ENCODE measurements around the gene NAV3. TPM values are rescaled to one million over a fixed set of nuclear protein-coding genes. Genes with fewer than 3 reads are reported as not detected.

Gene NAV3
- polyA plus RNA-seq, 6 donors from 2014 or later, result not detected

- ATAC-seq (ENCODE audit: low read depth in 2 of 2) (no peak), DNase-seq (no peak)
- peak overlapping the region in 1 of 8 donors; percentile 43 for H3K4me3 Mint-ChIP-seq
- no peaks in the 10 kb centered on the region for H3K36me3 Mint-ChIP-seq
- H3K4me1 Mint-ChIP-seq, result no peaks in the 10 kb centered on the region
- H3K9me3 Mint-ChIP-seq, result peaks cover 0 to 3% (median 0%) of the 10 kb centered on the region in 7 donors
- no peaks in the 10 kb centered on the region for H3K27me3 Mint-ChIP-seq
- no peak overlapping the region for H3K27ac Mint-ChIP-seq
Measured at GRCh38 chr12:77855548-77855947, 24.9 kb downstream of the NAV3 start.

DNA sequence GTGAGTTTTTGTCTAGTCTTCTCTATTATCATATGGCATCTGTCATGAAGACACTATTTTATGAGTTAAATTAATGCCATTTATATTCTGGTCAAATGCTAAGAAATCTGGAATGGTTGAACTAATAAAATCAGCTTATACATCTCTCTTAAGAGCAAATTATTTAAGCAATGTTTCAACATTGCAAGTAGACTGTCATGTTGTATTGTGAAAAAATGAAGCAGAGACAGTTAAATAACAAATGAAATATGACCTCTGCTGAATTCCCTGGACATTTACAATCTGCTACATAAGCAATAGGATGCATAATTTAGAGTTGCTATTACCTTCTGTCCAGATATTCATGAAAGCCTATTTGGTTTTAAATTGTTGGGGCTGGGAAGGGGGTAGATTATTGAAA lies 30.6 kb downstream of the NAV3 start:
- Mint-ChIP-seq H3K4me3 (no peak overlapping the region), H3K27me3 (no peaks in the 10 kb centered on the region), H3K36me3 (no peaks in the 10 kb centered on the region), H3K27ac (no peak overlapping the region), H3K9me3 (no peaks in the 10 kb centered on the region), H3K4me1 (no peaks in the 10 kb centered on the region)
- ATAC-seq (ENCODE audit: low read depth in 2 of 2) (no peak), DNase-seq (no peak)

DNA sequence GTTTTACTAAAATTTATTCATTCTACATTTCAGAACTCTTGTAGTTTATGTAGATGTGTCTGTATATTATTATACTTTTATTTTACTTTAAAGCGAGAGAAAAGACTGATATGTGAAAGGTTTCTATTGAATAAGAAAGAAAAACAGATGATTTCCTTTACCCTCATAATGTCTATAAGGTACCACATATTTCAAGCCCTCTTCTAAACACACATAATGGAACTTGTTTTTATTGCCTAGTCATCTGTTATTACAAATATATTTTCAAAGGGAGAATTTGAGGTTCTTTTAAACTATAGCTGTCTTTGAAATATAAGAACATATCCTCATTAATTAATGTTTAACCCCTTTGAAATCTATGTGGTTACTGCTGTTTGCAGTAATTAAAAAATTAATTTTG lies 34.5 kb downstream of the NAV3 start:
- no peaks in the 10 kb centered on the region for H3K36me3 Mint-ChIP-seq
- DNase-seq (no peak), ATAC-seq (ENCODE audit: low read depth in 2 of 2) (no peak)
- H3K27ac Mint-ChIP-seq, result no peak overlapping the region
- H3K9me3 Mint-ChIP-seq, result peaks cover 0 to 3% (median 0%) of the 10 kb centered on the region in 7 donors
- H3K4me1 Mint-ChIP-seq, result no peaks in the 10 kb centered on the region
- no peak overlapping the region for H3K4me3 Mint-ChIP-seq
- no peaks in the 10 kb centered on the region for H3K27me3 Mint-ChIP-seq

DNA sequence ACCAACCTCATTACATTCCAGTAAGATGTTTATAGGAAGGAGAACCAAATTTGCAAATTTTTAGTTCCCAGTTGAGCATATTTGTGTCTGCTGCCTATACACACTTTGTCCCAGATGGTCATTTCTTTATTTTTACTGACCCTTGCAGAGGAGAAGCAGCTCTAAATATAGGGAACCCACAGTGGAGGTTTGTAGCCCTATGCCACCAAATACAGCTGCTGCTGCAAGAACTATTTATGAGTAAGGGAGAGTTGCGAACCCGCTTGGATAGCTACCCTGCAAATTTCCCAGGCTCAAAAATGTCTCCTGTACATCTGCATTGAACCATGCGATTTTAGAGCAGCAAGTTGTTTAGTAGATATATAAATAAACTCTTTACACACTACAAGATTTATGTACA lies 48.2 kb downstream of the NAV3 start:
- peaks cover 0 to 4% (median 0%) of the 10 kb centered on the region in 7 donors for H3K9me3 Mint-ChIP-seq

GRCh38 chr12:77882709-77883108 lies 52.0 kb downstream of the NAV3 start:
- Mint-ChIP-seq H3K36me3 (no peaks in the 10 kb centered on the region), H3K27ac (no peak overlapping the region), H3K4me1 (no peaks in the 10 kb centered on the region), H3K4me3 (no peak overlapping the region), H3K9me3 (peaks cover 0 to 4% (median 0%) of the 10 kb centered on the region in 7 donors), H3K27me3 (no peaks in the 10 kb centered on the region)
- ATAC-seq (ENCODE audit: low read depth in 2 of 2) (no peak), DNase-seq (no peak)

More for the DNA sequence above, 48.2 kb downstream of the NAV3 start:
- Mint-ChIP-seq H3K36me3 (no peaks in the 10 kb centered on the region), H3K27me3 (no peaks in the 10 kb centered on the region), H3K27ac (no peak overlapping the region), H3K4me3 (no peak overlapping the region), H3K4me1 (no peaks in the 10 kb centered on the region)
- ATAC-seq (ENCODE audit: low read depth in 2 of 2) (no peak), DNase-seq (no peak)

DNA sequence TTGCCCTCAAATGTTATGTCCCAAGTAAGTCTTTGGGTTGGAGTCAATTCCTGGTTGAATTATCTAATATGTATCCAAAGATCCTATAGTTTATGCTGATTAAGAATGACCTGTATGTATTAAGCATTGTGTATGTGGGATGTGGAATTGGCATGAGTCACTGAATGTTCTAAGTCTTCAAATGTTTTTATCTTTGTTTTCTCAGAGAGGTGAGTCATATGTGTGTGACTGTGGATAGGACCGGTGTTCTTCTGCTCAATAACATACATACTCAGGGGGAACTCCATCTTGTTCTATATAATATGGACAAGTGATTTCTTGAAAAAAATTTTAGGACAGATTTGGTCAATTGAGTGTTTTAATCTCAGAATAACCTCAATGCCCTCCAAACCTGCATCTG lies 57.9 kb downstream of the NAV3 start:
- H3K36me3 Mint-ChIP-seq, result no peaks in the 10 kb centered on the region

GRCh38 chr12:77891518-77892147 lies 60.9 kb downstream of the NAV3 start:
- ATAC-seq (ENCODE audit: low read depth in 2 of 2) (no peak), DNase-seq (no peak)
- no peaks in the 10 kb centered on the region for H3K36me3 Mint-ChIP-seq
- no peaks in the 10 kb centered on the region for H3K27me3 Mint-ChIP-seq
- peaks cover 0 to 6% (median 0%) of the 10 kb centered on the region in 7 donors for H3K9me3 Mint-ChIP-seq
- no peak overlapping the region for H3K27ac Mint-ChIP-seq
- no peaks in the 10 kb centered on the region for H3K4me1 Mint-ChIP-seq
- no peak overlapping the region for H3K4me3 Mint-ChIP-seq

More for the DNA sequence above, 57.9 kb downstream of the NAV3 start:
- H3K27me3 Mint-ChIP-seq, result no peaks in the 10 kb centered on the region
- peaks cover 0 to 6% (median 0%) of the 10 kb centered on the region in 7 donors for H3K9me3 Mint-ChIP-seq
- no peak overlapping the region for H3K4me3 Mint-ChIP-seq
- no peak for ATAC-seq (ENCODE audit: low read depth in 2 of 2)
- no peak overlapping the region for H3K27ac Mint-ChIP-seq
- no peak for DNase-seq
- H3K4me1 Mint-ChIP-seq, result no peaks in the 10 kb centered on the region

- Mint-ChIP-seq H3K4me3 (no peak overlapping the region), H3K27me3 (no peaks in the 10 kb centered on the region), H3K36me3 (no peaks in the 10 kb centered on the region), H3K4me1 (no peaks in the 10 kb centered on the region), H3K27ac (no peak overlapping the region), H3K9me3 (peaks cover 0 to 1% (median 0%) of the 10 kb centered on the region in 7 donors)
- no peak for DNase-seq
- no peak for ATAC-seq (ENCODE audit: low read depth in 2 of 2)
Measured at GRCh38 chr12:77893918-77894317, 63.2 kb downstream of the NAV3 start.

DNA sequence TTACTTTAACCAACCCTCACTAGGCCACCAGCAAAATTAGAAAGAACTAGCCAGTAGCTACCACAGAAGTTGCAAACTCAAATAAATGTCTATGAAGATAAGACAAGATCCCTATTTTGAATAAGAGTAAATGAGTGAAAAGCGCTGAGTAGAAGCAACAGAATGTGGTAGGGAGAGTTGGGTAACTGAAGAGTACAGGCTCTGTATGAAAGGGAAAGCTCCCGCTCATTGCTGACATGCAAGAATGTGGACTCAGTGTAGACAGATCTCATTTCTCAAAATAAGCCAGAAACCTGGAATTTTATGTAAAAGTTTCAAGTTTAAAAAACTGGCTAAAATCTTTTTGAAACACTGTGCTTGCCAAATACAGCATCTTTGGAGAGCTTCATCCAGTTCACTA lies 63.9 kb downstream of the NAV3 start:
- DNase-seq, result no peak
- H3K27me3 Mint-ChIP-seq, result no peaks in the 10 kb centered on the region
- no peak overlapping the region for H3K4me3 Mint-ChIP-seq
- H3K36me3 Mint-ChIP-seq, result no peaks in the 10 kb centered on the region
- no peaks in the 10 kb centered on the region for H3K4me1 Mint-ChIP-seq
- no peak overlapping the region for H3K27ac Mint-ChIP-seq
- ATAC-seq (ENCODE audit: low read depth in 2 of 2), result no peak
- H3K9me3 Mint-ChIP-seq, result no peaks in the 10 kb centered on the region

DNA sequence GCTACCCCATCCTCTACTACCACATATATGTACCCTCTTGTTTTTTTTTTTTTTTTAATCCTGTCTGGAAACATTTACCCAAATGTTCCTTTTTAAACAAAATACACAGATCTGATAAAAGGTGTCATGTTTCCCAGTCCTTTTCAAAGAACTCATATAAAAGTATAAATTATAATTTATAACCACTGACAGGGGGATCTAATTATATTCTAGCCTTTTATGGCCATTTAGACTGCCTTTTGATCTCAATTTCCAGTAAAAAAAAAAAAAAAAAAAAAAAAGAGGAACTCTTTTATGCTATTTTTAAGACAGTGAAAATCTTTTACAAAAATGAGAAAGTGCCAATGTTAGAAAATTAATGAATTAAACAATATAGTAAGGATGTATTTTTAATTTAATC lies 65.0 kb downstream of the NAV3 start:
- Mint-ChIP-seq H3K27me3 (no peaks in the 10 kb centered on the region), H3K9me3 (peaks cover 0 to 3% (median 0%) of the 10 kb centered on the region in 7 donors), H3K36me3 (no peaks in the 10 kb centered on the region), H3K4me3 (no peak overlapping the region), H3K27ac (no peak overlapping the region), H3K4me1 (no peaks in the 10 kb centered on the region)
- DNase-seq (no peak), ATAC-seq (ENCODE audit: low read depth in 2 of 2) (no peak)

GRCh38 chr12:77907936-77908335 lies 77.2 kb downstream of the NAV3 start:
- no peak for DNase-seq
- Mint-ChIP-seq H3K9me3 (peaks cover 0 to 3% (median 0%) of the 10 kb centered on the region in 7 donors), H3K4me3 (no peak overlapping the region), H3K36me3 (no peaks in the 10 kb centered on the region), H3K27ac (no peak overlapping the region), H3K4me1 (no peaks in the 10 kb centered on the region), H3K27me3 (no peaks in the 10 kb centered on the region)
- ATAC-seq (ENCODE audit: low read depth in 2 of 2), result no peak

DNA sequence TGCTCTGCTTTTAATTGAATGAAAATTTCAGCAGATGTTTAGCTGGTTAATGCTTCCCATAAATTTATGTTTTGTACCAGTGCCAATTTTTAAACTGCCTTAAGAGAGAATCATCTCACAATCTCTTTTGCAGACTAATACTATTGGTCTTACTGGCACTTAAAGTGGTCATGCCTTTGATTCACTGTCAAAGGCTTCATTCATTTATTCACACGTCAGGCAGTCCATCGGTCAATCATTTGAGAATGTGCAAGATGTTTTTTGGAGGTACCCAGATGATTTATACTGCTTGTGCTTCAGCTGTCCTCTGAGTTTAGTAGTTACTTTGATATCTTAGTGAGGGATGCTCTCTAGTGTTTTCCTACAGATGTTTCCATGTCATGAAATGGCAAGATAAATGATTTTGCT lies 83.4 kb downstream of the NAV3 start:
- no peaks in the 10 kb centered on the region for H3K4me1 Mint-ChIP-seq
- no peaks in the 10 kb centered on the region for H3K27me3 Mint-ChIP-seq
- H3K36me3 Mint-ChIP-seq, result no peaks in the 10 kb centered on the region
- no peak for ATAC-seq (ENCODE audit: low read depth in 2 of 2)
- DNase-seq, result no peak
- H3K4me3 Mint-ChIP-seq, result no peak overlapping the region
- peaks cover 0 to 2% (median 0%) of the 10 kb centered on the region in 7 donors for H3K9me3 Mint-ChIP-seq
- H3K27ac Mint-ChIP-seq, result no peak overlapping the region

DNA sequence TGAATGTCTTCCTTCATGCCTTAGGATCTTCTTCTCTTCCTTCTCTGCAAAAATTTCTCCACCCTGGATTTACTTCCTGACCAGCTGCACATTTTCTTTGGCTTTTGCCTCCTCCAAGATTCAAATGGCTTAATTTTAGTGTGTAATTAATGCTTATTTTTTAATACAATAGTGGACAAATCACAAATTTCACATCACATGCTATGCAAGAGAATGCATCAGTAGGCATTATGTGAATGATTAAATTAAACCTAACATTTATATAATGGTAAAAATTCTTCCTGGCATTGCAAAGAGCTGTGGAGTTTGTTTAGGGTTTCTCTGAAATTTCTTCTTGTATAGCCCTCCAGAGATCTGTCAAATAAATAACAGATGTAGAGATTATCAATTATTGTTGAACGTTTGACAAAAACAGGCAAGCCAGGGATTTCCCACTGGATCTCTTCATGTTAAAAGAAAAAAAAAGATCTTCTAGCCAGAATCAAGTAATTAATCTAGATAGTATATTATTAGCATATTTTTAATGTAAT lies 84.4 kb downstream of the NAV3 start:
- DNase-seq (no peak), ATAC-seq (ENCODE audit: low read depth in 2 of 2) (no peak)
- H3K4me3 Mint-ChIP-seq, result no peak overlapping the region
- H3K4me1 Mint-ChIP-seq, result no peaks in the 10 kb centered on the region
- peaks cover 0 to 1% (median 0%) of the 10 kb centered on the region in 7 donors for H3K9me3 Mint-ChIP-seq
- H3K27ac Mint-ChIP-seq, result no peak overlapping the region
- H3K27me3 Mint-ChIP-seq, result no peaks in the 10 kb centered on the region
- no peaks in the 10 kb centered on the region for H3K36me3 Mint-ChIP-seq

DNA sequence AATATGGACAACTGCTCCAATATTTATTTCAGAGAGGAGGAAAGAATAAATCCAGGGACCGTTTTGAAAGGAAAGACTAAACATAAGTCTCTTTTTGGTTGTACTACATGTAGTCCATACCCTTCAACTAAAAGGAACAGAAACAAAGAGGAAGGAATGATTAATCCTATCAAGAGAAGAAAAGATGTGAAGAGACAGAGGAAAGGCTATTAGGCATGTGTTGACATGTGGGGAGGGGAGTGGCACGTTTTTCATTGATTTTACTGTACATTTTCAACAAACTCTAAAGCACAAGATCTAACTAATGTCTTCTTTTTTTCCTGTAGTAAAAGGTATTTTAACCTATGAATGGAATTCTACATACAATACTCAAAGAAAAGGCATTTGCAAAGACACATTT lies 85.6 kb downstream of the NAV3 start:
- Mint-ChIP-seq H3K4me3 (no peak overlapping the region), H3K27me3 (no peaks in the 10 kb centered on the region), H3K36me3 (no peaks in the 10 kb centered on the region), H3K27ac (no peak overlapping the region), H3K4me1 (no peaks in the 10 kb centered on the region), H3K9me3 (peaks cover 0 to 1% (median 0%) of the 10 kb centered on the region in 7 donors)
- DNase-seq (no peak), ATAC-seq (ENCODE audit: low read depth in 2 of 2) (no peak)
